Astrocyte of the cerebellum (primary cell): Measurements from ENCODE around the gene HRH4.

ENCODE experiments used
- DNase-seq: peaks from one replicate; pipeline ENCODE4 v3.0.0-alpha.2; 2011; ENCODE audit warnings: low read depth
- H3K4me3 ChIP-seq: 2 replicates; pipeline ENCODE4 v1.5.1; 2011; ENCODE audit warnings: mild to moderate bottlenecking, low read depth, low read length, moderate library complexity
- CTCF ChIP-seq: IDR thresholded peaks from 2 replicates; pipeline ENCODE4 v1.5.1; 2012; ENCODE audit warnings: low read length, low read depth, moderate library complexity, mild to moderate bottlenecking; ENCODE audit errors: missing control alignments
- in situ Hi-C: cut with HindIII; loops from 2 replicates; pipeline ENCODE4 v1.10.0; 2017; ENCODE audit warnings: low sequenced_read_pairs

HRH4 gene

DNA sequence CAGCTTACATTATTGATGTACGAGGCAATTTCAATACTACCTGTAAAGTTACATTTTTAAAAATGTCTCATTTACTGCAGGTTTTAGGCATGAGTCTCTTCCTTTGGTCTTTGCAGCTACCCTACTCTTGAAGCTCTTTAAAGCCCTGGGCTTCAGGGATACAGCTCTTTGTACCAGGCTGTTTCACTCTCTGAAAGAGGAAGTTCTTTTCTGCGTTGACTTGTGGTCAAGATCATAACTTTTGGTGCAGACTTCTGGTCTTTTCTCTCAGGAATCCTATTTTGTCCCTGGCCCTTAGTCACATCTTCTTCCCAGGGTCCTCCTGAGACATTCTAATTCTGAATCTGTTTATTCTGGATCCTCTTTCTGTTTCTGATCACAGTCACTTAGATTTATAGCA lies 16.6 kb upstream of the HRH4 start:
- in situ Hi-C loops: no loop called here
- DNase-seq: no peak

GRCh38 chr18:24446453-24446852 lies 14.0 kb upstream of the HRH4 start:
- in situ Hi-C loops: no loop called here
- TF ChIP-seq CTCF: no peak
- no peak for DNase-seq
- no peak overlapping the region for H3K4me3 ChIP-seq

More for the DNA sequence above, 16.6 kb upstream of the HRH4 start:
- no peak overlapping the region for H3K4me3 ChIP-seq
- TF ChIP-seq CTCF: no peak

GRCh38 chr18:24446953-24447538 lies 13.4 kb upstream of the HRH4 start:
- in situ Hi-C loops: no loop called here
- no peak overlapping the region for H3K4me3 ChIP-seq
- no peak for DNase-seq
- TF ChIP-seq CTCF: peak; percentile 4

DNA sequence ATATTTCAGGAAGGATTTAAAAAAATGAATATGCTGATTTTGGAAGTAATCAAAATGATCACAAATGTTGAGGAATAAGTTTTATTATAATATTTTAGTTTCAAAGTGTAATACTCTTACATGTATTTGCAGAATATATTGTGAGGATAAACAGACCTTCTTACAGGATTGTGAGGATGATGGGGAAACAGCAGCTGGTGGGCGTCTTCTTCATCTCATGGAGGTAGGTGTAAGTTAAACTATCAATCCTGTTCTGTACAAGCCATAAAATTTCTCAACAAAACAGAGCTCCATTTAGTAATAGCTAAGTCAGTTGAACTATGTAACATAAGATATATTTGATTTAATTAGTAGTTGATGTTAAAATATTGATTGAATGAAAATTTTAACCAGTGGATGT lies 12.5 kb upstream of the HRH4 start:
- DNase-seq: no peak
- in situ Hi-C loops: no loop called here
- TF ChIP-seq CTCF: no peak
- H3K4me3 ChIP-seq: no peak overlapping the region

DNA sequence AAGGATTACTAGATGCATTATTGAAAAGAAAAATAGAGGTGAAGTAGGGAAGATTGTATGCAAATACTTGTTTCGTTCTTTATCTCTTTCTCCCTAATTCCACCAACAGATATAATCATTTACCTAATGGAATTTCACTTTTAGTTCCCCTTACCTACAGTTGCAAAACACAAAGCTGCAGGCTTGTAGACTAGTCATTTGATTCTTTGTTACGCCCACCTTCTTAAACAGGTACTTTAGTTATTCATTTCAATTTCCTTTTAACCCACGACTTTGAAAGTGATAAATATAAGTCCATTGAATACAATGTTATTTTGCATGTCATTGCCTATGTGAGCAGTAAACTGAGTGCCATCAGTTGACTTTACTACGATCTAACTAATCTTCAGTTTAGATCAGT lies 3.9 kb upstream of the HRH4 start:
- TF ChIP-seq CTCF: no peak
- in situ Hi-C loops: no loop called here
- no peak overlapping the region for H3K4me3 ChIP-seq
- no peak for DNase-seq

DNA sequence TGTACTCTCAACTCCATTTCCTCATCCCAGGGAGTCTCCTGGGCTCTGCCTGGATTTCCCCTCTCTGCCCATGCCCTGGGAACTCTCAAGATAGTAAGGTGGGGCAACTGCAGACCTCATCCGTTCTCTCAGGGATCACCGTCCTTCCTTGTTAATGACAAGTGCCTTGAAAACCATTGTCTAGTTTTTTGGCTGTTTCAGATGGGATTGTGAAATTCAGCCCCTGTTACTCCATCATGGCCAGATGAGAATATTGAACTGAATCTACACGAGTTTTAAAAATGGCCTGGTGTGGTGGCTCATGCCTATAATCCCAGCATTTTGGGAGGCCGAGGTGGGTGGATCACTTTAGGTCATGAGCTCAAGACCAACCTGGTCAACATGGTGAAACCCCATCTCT lies 665 bp upstream of the HRH4 start:
- DNase-seq: no peak
- in situ Hi-C loops: no loop called here
- no peak for TF ChIP-seq CTCF
- no peak overlapping the region for H3K4me3 ChIP-seq

DNA sequence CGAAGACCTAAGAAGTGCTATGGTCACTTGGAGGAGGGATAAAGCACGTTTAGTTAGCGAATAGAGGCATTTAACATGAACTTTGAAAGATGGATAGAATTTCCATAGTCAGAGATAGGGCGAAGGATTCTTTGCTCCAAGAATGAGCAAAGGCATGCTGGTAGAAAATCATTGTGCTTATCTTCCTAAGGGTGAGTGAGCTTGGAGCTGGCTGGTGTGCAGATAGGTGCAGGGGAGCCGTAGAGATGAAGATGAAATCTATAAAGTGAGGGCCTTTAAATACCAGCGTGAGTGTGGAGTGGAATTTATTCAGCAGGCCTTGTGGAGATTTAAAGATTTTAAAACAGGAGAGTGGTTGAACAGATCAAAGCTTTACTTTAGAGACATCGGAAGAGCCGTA lies 1.6 kb downstream of the HRH4 start:
- no peak for DNase-seq
- no peak overlapping the region for H3K4me3 ChIP-seq
- TF ChIP-seq CTCF: no peak
- in situ Hi-C loops: no loop called here
